Activated T-helper 1 cell treated with anti-CD3 and anti-CD28 coated beads, Interleukin-12 subunit alpha, Interleukin-12 subunit beta, Interleukin-2, Interleukin-4 antibody, amounts not matched to agents 30 ng/mL and 10 ng/mL and 1 ng/mL, durations not matched to agents 14 hours and 24 hours and 36 hours (primary cell): Measurements from ENCODE around the gene TNFRSF1B. TPM values are rescaled to one million over a fixed set of nuclear protein-coding genes. Genes with fewer than 3 reads are reported as not detected.

Experiments
- DNase-seq: peaks from one replicate; pipeline ENCODE4 v3.0.0; 2021; ENCODE audit warnings: low spot score
- H3K27ac Mint-ChIP-seq: one replicate; pipeline ENCODE4 v1.8.0; 2021; ENCODE audit warnings: mild to moderate bottlenecking, mixed read lengths
- H3K27me3 Mint-ChIP-seq: one replicate; pipeline ENCODE4 v1.8.0; 2022; ENCODE audit warnings: mild to moderate bottlenecking, moderate library complexity, mixed read lengths; ENCODE audit not compliant: insufficient read depth
- H3K36me3 Mint-ChIP-seq: one replicate; pipeline ENCODE4 v1.8.0; 2021; ENCODE audit warnings: low read depth, mixed read lengths
- H3K4me1 Mint-ChIP-seq: one replicate; pipeline ENCODE4 v1.8.0; 2021; ENCODE audit warnings: low read depth, mixed read lengths
- H3K4me3 Mint-ChIP-seq: one replicate; pipeline ENCODE4 v1.8.0; 2021; ENCODE audit warnings: mild to moderate bottlenecking, moderate library complexity, mixed read lengths
- H3K9me3 Mint-ChIP-seq: one replicate; pipeline ENCODE4 v1.8.0; 2021; ENCODE audit warnings: mixed read lengths
- intact Hi-C: fragments of 100-400 bp; cut with micrococcal nuclease; formaldehyde crosslinking; loops from one replicate; pipeline ENCODE4 v1.15.1; 2024
- total RNA-seq: library from RNA; stranded (reverse); gene quantifications from 2 replicates; pipeline ENCODE4 v1.2.3, GENCODE V29; 2022

The TNFRSF1B gene
- total RNA-seq, 1 donor from 2014 or later = 213 TPM

DNA sequence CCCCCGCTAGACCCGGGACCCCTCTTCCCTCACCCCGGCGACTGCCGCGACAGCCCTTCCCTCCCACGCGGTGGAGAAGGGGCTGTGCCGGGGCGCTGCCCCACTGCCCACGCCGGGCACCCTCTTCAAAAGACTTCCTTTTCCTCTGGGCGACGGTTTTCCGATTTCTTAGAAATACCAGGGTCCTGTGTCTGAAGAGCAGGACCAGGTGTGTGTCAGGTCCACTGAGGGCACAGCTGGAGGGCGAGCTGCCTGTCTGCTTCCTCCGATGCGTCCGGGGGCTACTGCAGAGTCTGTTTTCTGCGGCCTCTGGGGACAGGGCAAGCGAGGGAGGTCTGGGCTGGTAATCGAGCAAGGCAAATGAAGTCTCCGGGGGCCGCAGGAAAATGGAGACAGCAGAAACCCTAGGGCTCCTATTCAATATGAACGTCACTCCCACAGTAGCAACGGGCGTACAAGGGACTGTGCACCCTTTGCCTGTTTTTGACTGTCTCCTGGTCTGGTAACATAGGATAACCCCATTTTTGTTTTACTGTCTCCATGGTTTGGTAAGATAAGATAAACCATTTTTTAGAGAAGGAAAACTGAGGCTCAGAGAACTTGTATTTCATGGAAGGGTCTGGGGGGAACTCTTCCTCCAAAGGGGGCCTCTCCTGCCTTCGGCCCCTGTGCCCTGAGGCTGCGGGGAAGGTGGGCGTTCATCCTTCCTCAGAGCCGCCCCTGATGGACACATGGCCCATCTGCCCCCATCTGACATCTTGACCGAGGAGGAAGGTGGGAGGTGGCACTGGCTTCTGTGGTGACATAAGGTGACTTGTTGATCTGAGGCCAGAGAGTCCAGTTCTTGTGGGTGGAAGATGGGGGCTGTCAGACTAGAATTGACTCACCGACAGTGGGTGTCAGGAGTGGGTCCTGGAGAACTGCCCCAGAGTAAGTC is 970 bp downstream of the TNFRSF1B start:
- intact Hi-C loops = loop anchor here (1.0 to 10.0 kb wide), 6 partner anchors 12 to 363 kb away; partner anchors contain the start of genes CLCN6 and MTHFR

DNA sequence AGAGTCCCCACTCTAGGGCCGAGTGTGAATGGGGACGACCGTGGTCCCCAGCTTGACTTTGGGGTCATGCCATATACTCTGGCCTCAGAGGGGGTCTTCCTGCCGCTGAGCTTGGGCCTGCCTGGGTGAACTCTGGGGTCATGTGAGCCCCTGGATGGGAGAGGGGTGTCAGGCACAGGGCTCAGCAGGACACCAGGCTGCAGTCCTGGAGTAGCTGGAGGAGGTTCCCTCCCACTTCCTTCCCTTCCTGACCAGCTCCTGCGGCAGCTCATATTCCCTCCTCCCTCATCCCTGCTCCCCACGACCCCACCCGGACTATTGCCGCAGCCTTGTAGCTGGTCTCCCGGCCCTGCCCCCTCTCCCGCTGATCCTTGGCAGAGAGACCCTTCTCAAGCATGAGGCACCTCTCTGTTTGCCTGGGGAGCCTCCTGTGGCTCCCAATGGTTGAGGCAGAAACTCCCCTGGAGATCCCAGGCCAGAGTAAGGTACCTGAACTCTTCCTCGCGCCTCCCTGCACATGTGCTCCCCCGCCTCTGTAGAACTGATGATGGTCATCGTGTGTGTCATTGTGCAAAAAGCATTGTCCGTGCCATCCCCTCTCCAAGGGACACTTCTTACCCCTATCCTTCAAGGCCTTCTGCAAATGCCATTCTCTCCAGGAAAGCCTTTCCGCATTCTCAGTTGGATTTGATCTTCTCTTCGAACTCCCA is 1.8 kb downstream of the TNFRSF1B start:
- intact Hi-C loops = loop anchor here (10.0 kb wide), 2 partner anchors 346 to 364 kb away; partner anchors contain the start of genes CLCN6 and MTHFR
- peaks cover 85% of the 10 kb centered on the region for H3K4me1 Mint-ChIP-seq
- peaks cover 37% of the 10 kb centered on the region for H3K36me3 Mint-ChIP-seq
- peaks cover 4% of the 10 kb centered on the region for H3K9me3 Mint-ChIP-seq
- H3K27ac Mint-ChIP-seq = peak overlapping the region; percentile 99
- no peak for DNase-seq
- H3K4me3 Mint-ChIP-seq = peak overlapping the region; percentile 100
- H3K27me3 Mint-ChIP-seq = no peaks in the 10 kb centered on the region

More for the DNA sequence above, 970 bp downstream of the TNFRSF1B start:
- no peaks in the 10 kb centered on the region for H3K27me3 Mint-ChIP-seq
- peak overlapping the region; percentile 99 for H3K27ac Mint-ChIP-seq
- peaks cover 4% of the 10 kb centered on the region for H3K9me3 Mint-ChIP-seq
- H3K4me3 Mint-ChIP-seq = peak overlapping the region; percentile 100
- H3K4me1 Mint-ChIP-seq = peaks cover 85% of the 10 kb centered on the region
- DNase-seq = no peak
- H3K36me3 Mint-ChIP-seq = peaks cover 35% of the 10 kb centered on the region

- peak overlapping the region; percentile 78 for H3K27ac Mint-ChIP-seq
Observed at GRCh38 chr1:12169442-12170135, 2.8 kb downstream of the TNFRSF1B start.

DNA sequence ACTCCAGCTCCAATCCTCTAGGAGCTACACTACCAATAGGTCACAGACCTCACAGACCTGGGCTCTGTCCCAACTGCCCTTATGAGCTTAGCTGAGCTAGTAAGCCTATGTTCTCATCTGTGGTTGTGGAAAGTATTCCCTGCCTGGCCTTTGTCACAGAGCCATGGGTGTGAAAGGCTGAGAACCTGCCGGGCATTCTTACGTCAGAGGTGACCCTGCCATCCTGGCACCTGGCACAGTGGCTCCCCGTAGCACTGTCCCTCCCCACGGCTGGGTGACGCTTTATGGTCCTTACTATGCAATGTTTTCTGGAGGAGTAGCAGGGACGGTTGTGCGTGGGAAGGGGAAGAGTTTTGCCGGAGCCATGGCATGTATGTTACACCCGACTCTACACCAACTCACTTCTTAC is 3.5 kb downstream of the TNFRSF1B start:
- H3K4me3 Mint-ChIP-seq = peak overlapping the region; percentile 100
- H3K36me3 Mint-ChIP-seq = peaks cover 44% of the 10 kb centered on the region
- H3K9me3 Mint-ChIP-seq = peaks cover 4% of the 10 kb centered on the region
- H3K27me3 Mint-ChIP-seq = no peaks in the 10 kb centered on the region
- H3K27ac Mint-ChIP-seq = peak overlapping the region; percentile 78
- no peak for DNase-seq
- peaks cover 82% of the 10 kb centered on the region for H3K4me1 Mint-ChIP-seq
- intact Hi-C loops = no loop called here

More at GRCh38 chr1:12169442-12170135, 2.8 kb downstream of the TNFRSF1B start:
- Mint-ChIP-seq H3K36me3 (peaks cover 39% of the 10 kb centered on the region), H3K9me3 (peaks cover 4% of the 10 kb centered on the region), H3K4me3 (peak overlapping the region; percentile 100), H3K4me1 (peaks cover 85% of the 10 kb centered on the region), H3K27me3 (no peaks in the 10 kb centered on the region)
- intact Hi-C loops = loop anchor here (10.0 kb wide), 2 partner anchors 345 to 365 kb away; partner anchors contain the start of genes CLCN6 and MTHFR
- DNase-seq = no peak

DNA sequence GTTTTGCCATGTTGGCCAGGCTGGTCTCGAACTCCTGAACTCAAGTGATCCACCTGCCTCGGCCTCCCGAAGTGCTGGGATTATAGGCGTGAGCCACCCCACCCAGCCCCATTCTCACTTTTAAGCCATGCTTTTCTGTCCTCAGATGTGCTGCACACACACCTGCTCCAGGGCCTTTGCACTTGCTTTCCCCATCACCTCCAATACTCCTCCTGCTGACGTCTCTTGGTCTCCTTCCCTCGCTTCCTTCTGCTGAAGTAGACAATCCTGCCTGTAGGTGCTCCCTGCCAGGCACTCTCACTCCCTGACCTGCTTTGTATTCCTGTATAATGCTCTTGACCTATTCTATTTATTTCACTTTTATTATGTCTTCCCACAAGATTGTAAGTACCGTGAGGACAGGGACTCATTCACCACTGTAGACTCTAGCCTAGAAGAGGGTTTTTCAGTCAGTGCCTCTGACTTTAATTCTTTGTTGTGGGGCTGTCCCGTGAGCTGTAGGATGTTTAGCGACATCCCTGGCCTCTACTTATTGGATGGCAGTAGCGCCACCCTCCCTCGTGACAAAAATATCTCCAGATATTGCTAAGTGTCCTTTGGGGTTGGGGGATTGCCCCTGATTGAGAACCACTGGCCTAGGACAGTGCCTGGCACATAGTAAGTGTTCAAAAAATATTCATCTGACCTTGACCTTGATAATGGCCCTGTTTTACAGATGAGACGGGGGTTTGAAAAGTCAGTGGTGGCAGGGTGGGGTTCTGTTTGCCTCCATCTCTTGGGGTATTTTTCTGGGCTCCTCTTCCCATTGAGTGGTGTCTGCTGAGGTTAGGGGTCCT is 4.6 kb downstream of the TNFRSF1B start:
- no peak for DNase-seq
- peaks cover 52% of the 10 kb centered on the region for H3K36me3 Mint-ChIP-seq
- H3K4me3 Mint-ChIP-seq = peak overlapping the region; percentile 84
- intact Hi-C loops = no loop called here
- H3K4me1 Mint-ChIP-seq = peaks cover 84% of the 10 kb centered on the region
- H3K9me3 Mint-ChIP-seq = peaks cover 4% of the 10 kb centered on the region
- H3K27ac Mint-ChIP-seq = peak overlapping the region; percentile 99
- no peaks in the 10 kb centered on the region for H3K27me3 Mint-ChIP-seq

GRCh38 chr1:12172042-12172851 is 5.5 kb downstream of the TNFRSF1B start:
- Mint-ChIP-seq H3K4me3 (peak overlapping the region; percentile 84), H3K9me3 (peaks cover 4% of the 10 kb centered on the region), H3K27ac (peak overlapping the region; percentile 99), H3K27me3 (no peaks in the 10 kb centered on the region), H3K4me1 (peaks cover 89% of the 10 kb centered on the region), H3K36me3 (peaks cover 55% of the 10 kb centered on the region)
- no peak for DNase-seq
- intact Hi-C loops = no loop called here

DNA sequence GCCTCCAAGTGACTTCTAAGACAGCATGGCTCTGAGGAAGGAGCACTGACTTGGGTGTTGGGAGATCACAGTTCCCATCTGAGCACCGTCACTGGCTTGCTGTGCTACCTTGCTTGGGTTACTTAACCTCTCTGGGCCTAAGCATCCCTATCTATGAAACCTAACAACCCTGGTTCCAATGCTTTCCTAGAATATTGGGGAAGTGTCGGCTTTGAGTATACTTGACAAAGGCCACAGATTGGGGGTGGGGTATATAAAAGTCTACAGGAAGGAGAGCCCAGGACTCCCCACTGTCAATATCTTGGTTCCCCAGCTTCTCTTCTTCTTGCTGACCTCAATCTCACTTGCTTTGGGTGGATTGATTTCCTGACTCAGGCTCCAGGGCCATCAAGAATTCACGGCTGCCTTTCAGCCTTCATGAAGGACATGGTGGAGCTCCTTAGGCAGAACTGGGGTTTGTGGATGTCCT is 6.3 kb downstream of the TNFRSF1B start:
- Mint-ChIP-seq H3K27ac (peak overlapping the region; percentile 99), H3K4me3 (peak overlapping the region; percentile 84), H3K27me3 (no peaks in the 10 kb centered on the region), H3K4me1 (peaks cover 89% of the 10 kb centered on the region), H3K36me3 (peaks cover 53% of the 10 kb centered on the region), H3K9me3 (peaks cover 4% of the 10 kb centered on the region)
- DNase-seq = no peak
- intact Hi-C loops = no loop called here

GRCh38 chr1:12173631-12174121 is 6.9 kb downstream of the TNFRSF1B start:
- peaks cover 91% of the 10 kb centered on the region for H3K4me1 Mint-ChIP-seq
- peak; percentile 87 for DNase-seq
- H3K9me3 Mint-ChIP-seq = peaks cover 4% of the 10 kb centered on the region
- peaks cover 55% of the 10 kb centered on the region for H3K36me3 Mint-ChIP-seq
- H3K27me3 Mint-ChIP-seq = no peaks in the 10 kb centered on the region
- intact Hi-C loops = no loop called here
- peak overlapping the region; percentile 99 for H3K27ac Mint-ChIP-seq
- H3K4me3 Mint-ChIP-seq = peak overlapping the region; percentile 84

- intact Hi-C loops = loop anchor here (5.0 kb wide), 1 partner anchor 262 kb away; no protein-coding TSS in a partner anchor
- Mint-ChIP-seq H3K4me1 (peaks cover 91% of the 10 kb centered on the region), H3K27me3 (no peaks in the 10 kb centered on the region), H3K36me3 (peaks cover 46% of the 10 kb centered on the region), H3K9me3 (peaks cover 4% of the 10 kb centered on the region), H3K27ac (peak overlapping the region; percentile 99), H3K4me3 (peak overlapping the region; percentile 84)
- DNase-seq = no peak
Observed at GRCh38 chr1:12174924-12175810, 8.4 kb downstream of the TNFRSF1B start.
